Tibial nerve (tissue), 3 donors: Measurements from ENCODE around the gene DLGAP1.

ENCODE experiments used
- CTCF ChIP-seq, 5 experiments: fragments of 200-600 bp in 3 of 5; fragments of 450-650 bp in 2 of 5; sonication (generic) in 3 of 5; IDR thresholded peaks; one replicate each; pipeline ENCODE4 v1.5.1; 2016 to 2019; ENCODE audit warnings: antibody characterized with exemption in 5 of 5, mild to moderate bottlenecking in 3 of 5, moderate library complexity in 2 of 5
- POLR2A ChIP-seq, 2 donors: fragments of 450-650 bp; IDR thresholded peaks; one replicate each; pipeline ENCODE4 v1.6.1; 2017; ENCODE audit warnings: antibody characterized with exemption in 2 of 2, mild to moderate bottlenecking in 2 of 2, moderate library complexity in 2 of 2

- TF ChIP-seq CTCF (IDR thresholded peaks at IDR 0.05) (no peak), POLR2A (IDR thresholded peaks at IDR 0.05) (no peak)
Measured at GRCh38 chr18:3584897-3585460, 870.1 kb downstream of the DLGAP1 start.
